ENCODE measurements around the gene STK32A.

The STK32A gene

GRCh38 chr5:147234825-147235635, at the start of gene STK32A:
STK32A (plus strand) TSS chr5:147235026; CDS start chr5:147239635, 4,609 bp downstream.
- Histone ChIP-seq H3K27me3 (replicated peaks; ENCODE audit: control insufficient read depth, insufficient read depth, low read length) (no peaks in the 10 kb centered on the region; the same call in 1 of the 2 replicates), H3K4me3 (replicated peaks; ENCODE audit: low read depth, low read length) (no peak within 1 kb of the TSS), H3K36me3 (ENCODE audit: control insufficient read depth, insufficient read depth, low read length) (no peaks in the 10 kb centered on the region)
- no peak for DNase-seq (ENCODE audit: extremely low read depth, insufficient read length)
- no peak for TF ChIP-seq CTCF (IDR thresholded peaks at IDR 0.05; ENCODE audit: insufficient read depth, low read length, poor library complexity, severe bottlenecking)

GRCh38 chr5:147187099-147187540, 47.7 kb upstream of the STK32A start:
- no peak for DNase-seq (ENCODE audit: extremely low read depth, insufficient read length)
- no peaks in the 10 kb centered on the region for H3K27me3 ChIP-seq (replicated peaks; ENCODE audit: control insufficient read depth, insufficient read depth, low read length)
- no peak overlapping the region for H3K4me3 ChIP-seq (replicated peaks; ENCODE audit: low read depth, low read length)
- no peak for TF ChIP-seq CTCF (IDR thresholded peaks at IDR 0.05; ENCODE audit: insufficient read depth, low read length, poor library complexity, severe bottlenecking)
- H3K36me3 ChIP-seq (ENCODE audit: control insufficient read depth, insufficient read depth, low read length): no peaks in the 10 kb centered on the region

- no peak overlapping the region for H3K4me3 ChIP-seq (replicated peaks; ENCODE audit: low read depth, low read length)
- DNase-seq (ENCODE audit: extremely low read depth, insufficient read length): no peak
- H3K36me3 ChIP-seq (ENCODE audit: control insufficient read depth, insufficient read depth, low read length): no peaks in the 10 kb centered on the region
- TF ChIP-seq CTCF (IDR thresholded peaks at IDR 0.05; ENCODE audit: insufficient read depth, low read length, poor library complexity, severe bottlenecking): peak; percentile 71
- H3K27me3 ChIP-seq (replicated peaks; ENCODE audit: control insufficient read depth, insufficient read depth, low read length): no peaks in the 10 kb centered on the region
Measured at GRCh38 chr5:147188200-147189108, 46.4 kb upstream of the STK32A start.

GRCh38 chr5:147189109-147189424, 45.8 kb upstream of the STK32A start:
- no peaks in the 10 kb centered on the region for H3K27me3 ChIP-seq (replicated peaks; ENCODE audit: control insufficient read depth, insufficient read depth, low read length)
- DNase-seq (ENCODE audit: extremely low read depth, insufficient read length): no peak
- H3K36me3 ChIP-seq (ENCODE audit: control insufficient read depth, insufficient read depth, low read length): no peaks in the 10 kb centered on the region
- TF ChIP-seq CTCF (IDR thresholded peaks at IDR 0.05; ENCODE audit: insufficient read depth, low read length, poor library complexity, severe bottlenecking): no peak
- no peak overlapping the region for H3K4me3 ChIP-seq (replicated peaks; ENCODE audit: low read depth, low read length)

GRCh38 chr5:147190331-147190730, 44.5 kb upstream of the STK32A start:
- no peaks in the 10 kb centered on the region for H3K27me3 ChIP-seq (replicated peaks; ENCODE audit: control insufficient read depth, insufficient read depth, low read length)
- no peaks in the 10 kb centered on the region for H3K36me3 ChIP-seq (ENCODE audit: control insufficient read depth, insufficient read depth, low read length)
- no peak overlapping the region for H3K4me3 ChIP-seq (replicated peaks; ENCODE audit: low read depth, low read length)
- TF ChIP-seq CTCF (IDR thresholded peaks at IDR 0.05; ENCODE audit: insufficient read depth, low read length, poor library complexity, severe bottlenecking): no peak
- DNase-seq (ENCODE audit: extremely low read depth, insufficient read length): no peak
